Activated CD8-positive, alpha-beta memory T cell treated with anti-CD3 and anti-CD28 coated beads, Interleukin-2, amount 50 U/mL, for 24 hours (primary cell): ENCODE data around the gene TOLLIP.
"Not testable (repeated sequence)": the region's sequence is repeated elsewhere in the genome, so short reads cannot be mapped to it uniquely, and the experiment has no call there.

ENCODE experiments used
- DNase-seq: peaks from one replicate; pipeline ENCODE4 v3.0.0-alpha.2; 2020; ENCODE audit errors: extremely low read depth

The TOLLIP gene

GRCh38 chr11:1263010-1263409 is 46.4 kb downstream of the TOLLIP start:
- DNase-seq: no peak

- DNase-seq: peak; percentile 70
Observed at GRCh38 chr11:1262172-1263006, 47.0 kb downstream of the TOLLIP start.

- no peak for DNase-seq
Observed at GRCh38 chr11:1261241-1262071, 48.0 kb downstream of the TOLLIP start.

- DNase-seq: no peak
Observed at GRCh38 chr11:1260620-1261019, 48.8 kb downstream of the TOLLIP start.

GRCh38 chr11:1260023-1260501 is 49.4 kb downstream of the TOLLIP start:
- DNase-seq: no peak

GRCh38 chr11:1259561-1259960 is 49.9 kb downstream of the TOLLIP start:
- no peak for DNase-seq

- no peak for DNase-seq
Observed at GRCh38 chr11:1259076-1259461, 50.4 kb downstream of the TOLLIP start.

- no peak for DNase-seq
Observed at GRCh38 chr11:1258401-1259075, 50.9 kb downstream of the TOLLIP start.

GRCh38 chr11:1257916-1258315 is 51.5 kb downstream of the TOLLIP start:
- no peak for DNase-seq

GRCh38 chr11:1257366-1257765 is 52.1 kb downstream of the TOLLIP start:
- DNase-seq: no peak

- DNase-seq: no peak
Observed at GRCh38 chr11:1256257-1257045, 53.0 kb downstream of the TOLLIP start.

GRCh38 chr11:1255151-1255550 is 54.3 kb downstream of the TOLLIP start:
- no peak for DNase-seq

GRCh38 chr11:1254733-1255132 is 54.7 kb downstream of the TOLLIP start:
- DNase-seq: no peak

- DNase-seq: no peak
Observed at GRCh38 chr11:1254086-1254648, 55.3 kb downstream of the TOLLIP start.

- no peak for DNase-seq
Observed at GRCh38 chr11:1253103-1253485, 56.3 kb downstream of the TOLLIP start.

GRCh38 chr11:1252371-1253102 is 56.9 kb downstream of the TOLLIP start:
- DNase-seq: no peak

- no peak for DNase-seq
Observed at GRCh38 chr11:1251236-1251770, 58.1 kb downstream of the TOLLIP start.

- DNase-seq: not testable (repeated sequence)
Observed at GRCh38 chr11:1250411-1250810, 59.0 kb downstream of the TOLLIP start.

GRCh38 chr11:1248951-1249350 is 60.5 kb downstream of the TOLLIP start:
- DNase-seq: not testable (repeated sequence)

GRCh38 chr11:1247026-1247425 is 62.4 kb downstream of the TOLLIP start:
- not testable (repeated sequence) for DNase-seq
